ENCODE measurements around the gene SENP2. TPM values are rescaled to one million over a fixed set of nuclear protein-coding genes. Genes with fewer than 3 reads are reported as not detected.
"Not testable (repeated sequence)": the region's sequence is repeated elsewhere in the genome, so short reads cannot be mapped to it uniquely, and the experiment has no call there.

SENP2 gene
- total RNA-seq, 1 donor from 2014 or later: 31.5 TPM

DNA sequence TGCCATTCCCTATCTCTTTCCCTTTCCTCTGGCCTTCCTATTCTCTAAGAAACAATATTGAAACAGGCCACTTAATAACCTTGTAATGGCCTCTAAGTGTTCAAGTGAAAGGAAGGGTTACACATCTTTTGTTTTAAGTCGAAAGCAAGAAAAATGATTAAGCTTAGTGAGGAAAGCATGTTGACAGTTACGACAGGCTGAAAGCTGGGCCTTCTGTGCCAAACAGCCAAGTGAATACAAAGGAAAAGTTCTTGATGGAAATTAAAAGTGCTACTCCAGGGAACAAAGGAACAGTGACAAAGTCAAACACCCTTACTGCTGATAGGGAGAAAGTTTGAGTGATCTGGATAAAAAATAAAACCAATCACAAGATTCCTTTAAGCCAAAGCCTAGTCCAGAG, 54.2 kb downstream of the SENP2 start:
- no peak overlapping the region for H3K27ac Mint-ChIP-seq
- intact Hi-C loops (cut with micrococcal nuclease): no loop called here
- no peaks in the 10 kb centered on the region for H3K4me1 Mint-ChIP-seq (ENCODE audit: low read depth)
- no peak for DNase-seq (ENCODE audit: low spot score)
- H3K36me3 Mint-ChIP-seq (ENCODE audit: low read depth): no peaks in the 10 kb centered on the region
- no peak overlapping the region for H3K4me3 Mint-ChIP-seq (ENCODE audit: low read depth)
- no peaks in the 10 kb centered on the region for H3K9me3 Mint-ChIP-seq
- no peaks in the 10 kb centered on the region for H3K27me3 Mint-ChIP-seq (ENCODE audit: low read depth)

DNA sequence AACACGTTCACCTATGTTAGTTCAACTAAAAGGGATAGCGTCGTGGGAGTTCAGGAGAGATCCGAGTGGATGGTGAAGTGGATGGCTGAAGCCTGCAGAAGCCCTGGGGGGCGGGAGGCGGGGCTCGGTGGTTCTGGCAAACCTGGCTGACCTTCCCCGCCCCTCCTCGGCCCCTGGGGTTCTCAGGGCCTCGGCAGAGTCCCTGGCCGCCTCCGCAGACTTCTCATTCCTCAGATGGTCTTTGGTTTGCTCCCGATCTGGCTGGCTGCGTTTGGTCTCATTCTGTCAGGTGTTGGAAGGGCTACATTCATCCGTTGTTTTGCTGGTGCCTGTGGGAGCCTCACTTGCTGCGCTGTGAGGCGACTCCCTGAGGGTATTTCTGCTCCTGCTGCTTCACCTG, 59.1 kb downstream of the SENP2 start:
- DNase-seq (ENCODE audit: low spot score); H3K36me3 Mint-ChIP-seq (ENCODE audit: low read depth); H3K4me1 Mint-ChIP-seq (ENCODE audit: low read depth); H3K27me3 Mint-ChIP-seq (ENCODE audit: low read depth); intact Hi-C loops (cut with micrococcal nuclease); H3K4me3 Mint-ChIP-seq (ENCODE audit: low read depth); H3K27ac Mint-ChIP-seq; H3K9me3 Mint-ChIP-seq: not testable (repeated sequence)

DNA sequence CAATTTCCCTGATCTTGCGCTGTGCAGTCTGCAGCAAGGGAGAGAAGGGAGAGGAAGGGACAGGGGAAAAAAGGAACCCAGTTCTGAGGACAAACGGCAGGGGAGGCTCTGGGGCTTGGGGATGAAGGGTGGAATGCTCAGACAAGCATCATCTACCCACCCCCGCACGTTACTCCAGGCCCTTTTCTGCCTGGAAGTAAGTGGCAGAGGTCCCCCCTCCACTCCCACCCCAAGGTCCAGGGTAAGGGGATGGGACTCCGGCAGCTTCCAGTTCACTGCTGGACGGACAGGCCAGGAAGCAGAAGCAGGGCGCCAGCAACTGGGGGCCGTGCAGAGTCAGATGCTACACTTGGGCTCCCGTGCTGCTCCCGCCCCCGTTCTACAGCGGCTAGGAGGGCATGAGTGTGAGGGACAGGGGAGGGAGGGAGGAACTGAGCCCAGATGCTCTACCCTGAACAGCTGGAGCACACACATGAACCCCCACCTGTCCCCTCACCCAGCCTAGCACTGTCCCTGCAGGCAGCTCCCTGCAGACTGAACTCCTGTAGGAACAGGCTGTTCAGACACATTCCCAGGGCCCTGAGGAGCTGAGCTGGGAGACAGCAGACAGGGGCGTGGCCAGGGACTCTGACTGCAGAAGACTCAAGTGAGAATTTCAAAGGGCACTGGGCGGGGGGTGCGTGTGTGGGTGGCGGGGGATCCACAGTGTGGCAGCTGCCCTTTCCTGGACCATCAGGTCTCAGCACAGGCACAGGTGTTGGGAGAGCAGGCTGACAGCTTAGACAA, 59.7 kb downstream of the SENP2 start:
- Mint-ChIP-seq H3K4me1 (ENCODE audit: low read depth) (no peaks in the 10 kb centered on the region), H3K9me3 (no peaks in the 10 kb centered on the region), H3K36me3 (ENCODE audit: low read depth) (no peaks in the 10 kb centered on the region)

DNA sequence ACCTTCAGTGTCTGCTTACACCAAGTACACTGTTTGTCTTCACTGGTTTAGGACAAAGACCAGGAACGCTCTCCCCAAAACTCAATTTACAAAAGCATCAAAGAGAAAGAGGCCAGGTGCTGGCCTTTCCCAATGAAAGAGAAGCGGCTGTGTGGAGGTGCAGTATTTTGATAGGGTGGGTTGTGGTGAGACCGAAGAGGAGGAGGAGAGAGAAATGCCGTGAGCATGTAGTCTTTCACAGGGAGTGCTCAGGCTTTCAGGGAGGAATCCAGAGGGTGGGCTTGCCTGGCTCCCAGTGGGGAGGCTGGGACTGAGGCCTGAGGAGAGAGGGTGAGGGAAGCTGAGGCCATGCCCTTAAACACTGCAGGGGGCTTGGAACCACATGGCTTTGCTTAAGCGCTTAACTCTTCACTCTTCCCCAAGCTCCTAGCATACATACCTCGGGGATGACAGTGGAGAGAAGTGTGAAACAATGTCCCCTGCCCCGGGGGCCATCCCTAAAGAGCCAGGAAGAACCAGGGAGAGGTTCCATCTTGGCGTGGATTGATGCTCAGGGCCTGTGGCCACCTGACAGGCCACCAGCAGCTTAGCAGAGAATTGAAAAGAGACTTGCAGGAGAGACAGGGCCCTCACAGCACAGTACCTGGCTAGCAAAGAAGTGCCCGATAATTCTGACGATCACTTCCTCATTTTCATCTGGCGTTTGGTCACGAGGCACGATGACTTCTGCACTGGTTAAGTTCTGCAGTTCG, 60.5 kb downstream of the SENP2 start:
- H3K27ac Mint-ChIP-seq: no peak overlapping the region
- H3K4me1 Mint-ChIP-seq (ENCODE audit: low read depth): no peaks in the 10 kb centered on the region
- no peaks in the 10 kb centered on the region for H3K9me3 Mint-ChIP-seq
- no peak for DNase-seq (ENCODE audit: low spot score)
- H3K4me3 Mint-ChIP-seq (ENCODE audit: low read depth): no peak overlapping the region
- peaks cover 5% of the 10 kb centered on the region for H3K27me3 Mint-ChIP-seq (ENCODE audit: low read depth)
- intact Hi-C loops (cut with micrococcal nuclease): no loop called here
- H3K36me3 Mint-ChIP-seq (ENCODE audit: low read depth): no peaks in the 10 kb centered on the region

More for the DNA sequence above, 59.7 kb downstream of the SENP2 start:
- DNase-seq (ENCODE audit: low spot score): no peak
- intact Hi-C loops (cut with micrococcal nuclease): no loop called here
- Mint-ChIP-seq H3K4me3 (ENCODE audit: low read depth) (no peak overlapping the region), H3K27ac (no peak overlapping the region), H3K27me3 (ENCODE audit: low read depth) (peaks cover 5% of the 10 kb centered on the region)

DNA sequence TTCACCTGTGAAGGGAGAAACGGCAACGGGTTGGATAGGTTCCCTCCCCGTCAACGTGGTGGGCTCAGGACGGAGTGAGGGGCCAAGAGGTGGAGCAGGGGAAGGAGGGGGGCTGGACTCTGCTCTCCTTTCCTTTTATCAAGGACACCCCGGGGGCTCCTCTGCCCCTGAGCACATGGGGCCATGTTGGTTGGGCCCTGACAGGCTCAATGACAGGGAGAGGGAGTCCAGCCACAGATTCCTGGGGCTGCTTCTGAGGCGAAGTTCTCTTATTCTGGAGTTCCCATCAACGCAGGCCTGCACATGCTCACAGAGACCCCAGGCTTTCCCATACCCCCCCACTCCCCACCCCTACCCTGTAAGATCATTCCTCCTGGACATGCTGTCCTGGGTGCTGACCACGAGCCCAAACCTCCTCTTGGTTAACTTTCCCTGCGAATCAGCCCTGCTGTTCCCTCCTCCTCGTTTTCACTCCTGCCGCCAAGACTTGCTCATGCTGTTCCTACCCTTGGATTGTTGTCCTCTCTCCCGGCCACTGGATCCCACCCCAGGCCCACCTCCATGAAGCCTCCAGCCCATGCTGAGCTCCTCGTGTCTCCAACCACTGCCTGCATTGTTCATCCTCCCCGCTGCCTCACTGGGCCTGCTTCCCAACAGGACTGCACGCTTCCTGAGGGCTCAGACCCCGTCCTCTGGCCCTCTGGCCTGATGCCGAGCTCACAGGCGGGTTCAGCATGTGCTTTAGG, 61.2 kb downstream of the SENP2 start:
- no peaks in the 10 kb centered on the region for H3K4me1 Mint-ChIP-seq (ENCODE audit: low read depth)
- peaks cover 5% of the 10 kb centered on the region for H3K27me3 Mint-ChIP-seq (ENCODE audit: low read depth)
- no peak overlapping the region for H3K27ac Mint-ChIP-seq
- no peak for DNase-seq (ENCODE audit: low spot score)
- no peak overlapping the region for H3K4me3 Mint-ChIP-seq (ENCODE audit: low read depth)
- H3K36me3 Mint-ChIP-seq (ENCODE audit: low read depth): no peaks in the 10 kb centered on the region
- intact Hi-C loops (cut with micrococcal nuclease): no loop called here
- no peaks in the 10 kb centered on the region for H3K9me3 Mint-ChIP-seq

DNA sequence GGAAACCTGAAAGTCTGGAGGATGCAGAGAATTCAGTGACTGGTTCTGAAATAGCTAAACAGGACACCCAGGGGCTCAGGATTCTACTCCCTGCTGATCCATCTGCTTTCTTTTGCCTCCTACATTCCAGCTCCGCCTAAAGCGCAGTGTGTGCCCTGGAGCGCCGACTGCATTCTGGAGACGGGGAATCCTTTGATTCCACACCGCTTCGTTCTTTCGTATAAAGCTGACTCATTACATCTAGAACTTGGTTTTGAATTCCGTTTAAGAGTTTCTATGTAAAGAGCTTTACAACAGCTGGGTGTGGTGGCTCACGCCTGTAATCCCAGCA, 61.8 kb downstream of the SENP2 start:
- no peak for DNase-seq (ENCODE audit: low spot score)
- H3K4me1 Mint-ChIP-seq (ENCODE audit: low read depth): no peaks in the 10 kb centered on the region
- intact Hi-C loops (cut with micrococcal nuclease): no loop called here
- H3K27me3 Mint-ChIP-seq (ENCODE audit: low read depth): peaks cover 5% of the 10 kb centered on the region
- H3K36me3 Mint-ChIP-seq (ENCODE audit: low read depth): no peaks in the 10 kb centered on the region
- no peak overlapping the region for H3K4me3 Mint-ChIP-seq (ENCODE audit: low read depth)
- H3K27ac Mint-ChIP-seq: no peak overlapping the region
- H3K9me3 Mint-ChIP-seq: no peaks in the 10 kb centered on the region

DNA sequence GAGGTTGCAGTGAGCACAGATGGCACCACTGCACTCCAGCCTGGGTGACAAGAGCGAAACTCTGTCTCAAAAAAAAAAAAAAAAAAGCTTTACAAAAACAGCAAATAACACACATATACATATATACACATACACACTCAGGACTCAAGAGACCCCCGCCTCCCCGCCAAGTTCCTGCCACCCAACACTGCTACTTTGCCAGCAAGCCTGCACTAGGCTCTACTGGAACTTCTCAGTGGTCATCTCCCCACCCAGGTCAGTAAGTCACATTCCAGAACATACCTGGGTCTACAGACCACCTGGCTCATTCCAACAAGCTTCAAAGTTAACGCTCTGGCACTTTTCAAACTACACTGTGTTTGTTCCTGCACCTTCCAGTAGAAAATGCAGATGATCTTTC, 62.3 kb downstream of the SENP2 start:
- H3K27me3 Mint-ChIP-seq (ENCODE audit: low read depth): peaks cover 5% of the 10 kb centered on the region
- H3K36me3 Mint-ChIP-seq (ENCODE audit: low read depth): no peaks in the 10 kb centered on the region
- H3K4me3 Mint-ChIP-seq (ENCODE audit: low read depth): no peak overlapping the region
- H3K27ac Mint-ChIP-seq: no peak overlapping the region
- H3K9me3 Mint-ChIP-seq: no peaks in the 10 kb centered on the region
- DNase-seq (ENCODE audit: low spot score): no peak
- H3K4me1 Mint-ChIP-seq (ENCODE audit: low read depth): no peaks in the 10 kb centered on the region
- intact Hi-C loops (cut with micrococcal nuclease): no loop called here

DNA sequence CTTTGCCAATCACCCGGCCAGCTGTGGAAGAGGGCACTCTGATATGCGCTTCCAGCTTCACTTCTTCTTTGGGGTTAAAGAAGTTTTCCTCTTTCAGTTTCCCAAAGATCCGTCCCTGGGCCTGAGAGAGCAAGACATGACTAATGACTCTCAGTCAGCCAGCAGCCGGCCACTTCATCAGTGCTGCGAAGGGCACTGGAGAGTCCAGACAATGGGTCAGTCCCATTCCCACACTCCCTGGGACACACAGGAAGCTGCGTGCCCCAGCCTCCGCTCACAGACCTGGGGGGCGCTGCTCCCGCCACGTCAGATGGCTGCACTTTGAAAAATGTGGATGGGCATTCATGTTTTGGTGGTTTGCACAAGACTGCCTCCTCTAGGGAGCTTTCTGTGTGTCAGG, 63.3 kb downstream of the SENP2 start:
- no peak overlapping the region for H3K4me3 Mint-ChIP-seq (ENCODE audit: low read depth)
- DNase-seq (ENCODE audit: low spot score): no peak
- peaks cover 5% of the 10 kb centered on the region for H3K27me3 Mint-ChIP-seq (ENCODE audit: low read depth)
- H3K9me3 Mint-ChIP-seq: no peaks in the 10 kb centered on the region
- intact Hi-C loops (cut with micrococcal nuclease): no loop called here
- H3K4me1 Mint-ChIP-seq (ENCODE audit: low read depth): no peaks in the 10 kb centered on the region
- no peak overlapping the region for H3K27ac Mint-ChIP-seq
- no peaks in the 10 kb centered on the region for H3K36me3 Mint-ChIP-seq (ENCODE audit: low read depth)

DNA sequence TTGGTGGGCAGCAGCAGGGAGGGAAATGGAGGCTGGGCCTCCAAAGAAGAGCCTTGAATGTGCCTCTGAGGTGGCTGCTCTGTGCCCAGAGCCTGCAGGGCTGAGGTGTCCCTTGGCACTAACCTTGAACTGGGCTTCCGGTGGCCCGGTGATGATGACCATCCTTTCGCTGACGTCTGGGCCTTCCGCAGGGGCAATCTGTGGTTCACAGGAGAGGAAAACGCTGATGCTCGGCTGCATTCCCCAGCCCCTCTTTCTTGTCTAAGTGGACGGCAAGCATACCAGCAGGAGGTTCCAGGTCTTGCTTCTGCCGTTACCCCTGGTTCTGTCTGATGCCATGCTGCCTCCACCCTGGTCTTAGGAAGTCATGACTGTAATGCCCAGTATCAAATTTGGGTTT, 65.9 kb downstream of the SENP2 start:
- peaks cover under 1% of the 10 kb centered on the region for H3K27me3 Mint-ChIP-seq (ENCODE audit: low read depth)
- no peak overlapping the region for H3K4me3 Mint-ChIP-seq (ENCODE audit: low read depth)
- intact Hi-C loops (cut with micrococcal nuclease): no loop called here

DNA sequence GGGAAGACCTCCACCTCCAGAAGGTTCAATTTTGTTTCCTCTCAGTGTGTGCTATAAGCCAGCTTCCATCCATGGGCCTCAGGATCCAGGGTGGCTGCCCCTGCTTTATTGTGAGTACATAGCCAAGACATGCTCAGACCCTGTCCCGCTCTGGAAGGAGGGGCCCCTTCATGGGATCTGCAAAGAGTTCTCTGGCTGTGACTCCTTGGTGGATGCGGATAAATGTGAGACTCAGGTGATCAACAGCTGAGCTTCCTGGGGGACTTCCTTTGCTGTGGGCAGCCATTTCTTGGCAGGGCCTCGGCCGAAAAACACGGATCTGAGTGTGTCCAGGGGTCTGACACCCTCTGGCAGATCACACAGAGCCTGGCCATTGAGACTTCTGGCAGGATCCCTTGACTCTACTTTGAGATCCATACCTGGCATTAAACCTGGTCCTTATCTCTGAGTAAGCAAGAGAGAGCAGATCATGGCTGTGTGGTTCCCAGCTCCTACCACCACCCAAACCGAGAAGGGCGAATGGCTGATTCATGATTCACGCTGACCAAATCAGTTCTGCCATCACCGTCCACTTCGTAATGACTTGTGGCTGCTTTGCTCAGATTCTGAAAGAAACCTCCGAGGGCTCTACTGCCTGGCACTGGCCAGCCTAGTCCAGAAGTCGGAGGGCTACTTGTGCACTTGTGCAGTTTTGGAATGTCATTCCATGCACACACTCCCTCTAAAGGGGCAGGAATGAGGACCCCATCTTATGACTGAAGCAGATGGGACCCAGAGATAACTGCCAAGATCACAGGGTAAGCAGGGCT, 68.1 kb downstream of the SENP2 start:
- DNase-seq (ENCODE audit: low spot score): no peak
- Mint-ChIP-seq H3K27ac (no peak overlapping the region), H3K9me3 (no peaks in the 10 kb centered on the region), H3K36me3 (ENCODE audit: low read depth) (no peaks in the 10 kb centered on the region), H3K4me1 (ENCODE audit: low read depth) (no peaks in the 10 kb centered on the region), H3K4me3 (ENCODE audit: low read depth) (no peak overlapping the region), H3K27me3 (ENCODE audit: low read depth) (no peaks in the 10 kb centered on the region)
- intact Hi-C loops (cut with micrococcal nuclease): no loop called here

More for the DNA sequence above, 65.9 kb downstream of the SENP2 start:
- H3K36me3 Mint-ChIP-seq (ENCODE audit: low read depth): no peaks in the 10 kb centered on the region
- DNase-seq (ENCODE audit: low spot score): no peak
- no peaks in the 10 kb centered on the region for H3K9me3 Mint-ChIP-seq
- no peaks in the 10 kb centered on the region for H3K4me1 Mint-ChIP-seq (ENCODE audit: low read depth)
- H3K27ac Mint-ChIP-seq: no peak overlapping the region

DNA sequence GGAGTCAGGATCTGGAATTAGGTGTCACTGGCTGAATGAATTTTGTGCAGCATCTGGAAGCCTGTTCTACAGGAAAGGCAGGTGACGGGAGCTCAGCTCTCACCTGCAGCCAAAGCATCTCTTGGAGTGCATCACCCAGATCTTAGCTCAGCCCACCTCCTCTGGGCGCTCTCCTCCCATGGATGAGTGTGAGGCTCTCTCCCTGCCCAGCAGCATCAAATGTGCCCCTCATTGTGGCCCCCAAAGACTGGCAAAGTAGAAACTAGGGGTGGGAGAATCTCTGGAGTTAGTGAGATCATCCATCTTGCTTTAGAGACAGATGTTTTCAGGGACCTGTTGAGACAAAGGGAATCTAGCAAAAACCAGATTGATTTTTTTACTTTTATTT, 68.7 kb downstream of the SENP2 start:
- Mint-ChIP-seq H3K9me3 (no peaks in the 10 kb centered on the region), H3K4me3 (ENCODE audit: low read depth) (no peak overlapping the region), H3K27ac (no peak overlapping the region), H3K27me3 (ENCODE audit: low read depth) (no peaks in the 10 kb centered on the region), H3K4me1 (ENCODE audit: low read depth) (no peaks in the 10 kb centered on the region), H3K36me3 (ENCODE audit: low read depth) (no peaks in the 10 kb centered on the region)
- no peak for DNase-seq (ENCODE audit: low spot score)
- intact Hi-C loops (cut with micrococcal nuclease): no loop called here

DNA sequence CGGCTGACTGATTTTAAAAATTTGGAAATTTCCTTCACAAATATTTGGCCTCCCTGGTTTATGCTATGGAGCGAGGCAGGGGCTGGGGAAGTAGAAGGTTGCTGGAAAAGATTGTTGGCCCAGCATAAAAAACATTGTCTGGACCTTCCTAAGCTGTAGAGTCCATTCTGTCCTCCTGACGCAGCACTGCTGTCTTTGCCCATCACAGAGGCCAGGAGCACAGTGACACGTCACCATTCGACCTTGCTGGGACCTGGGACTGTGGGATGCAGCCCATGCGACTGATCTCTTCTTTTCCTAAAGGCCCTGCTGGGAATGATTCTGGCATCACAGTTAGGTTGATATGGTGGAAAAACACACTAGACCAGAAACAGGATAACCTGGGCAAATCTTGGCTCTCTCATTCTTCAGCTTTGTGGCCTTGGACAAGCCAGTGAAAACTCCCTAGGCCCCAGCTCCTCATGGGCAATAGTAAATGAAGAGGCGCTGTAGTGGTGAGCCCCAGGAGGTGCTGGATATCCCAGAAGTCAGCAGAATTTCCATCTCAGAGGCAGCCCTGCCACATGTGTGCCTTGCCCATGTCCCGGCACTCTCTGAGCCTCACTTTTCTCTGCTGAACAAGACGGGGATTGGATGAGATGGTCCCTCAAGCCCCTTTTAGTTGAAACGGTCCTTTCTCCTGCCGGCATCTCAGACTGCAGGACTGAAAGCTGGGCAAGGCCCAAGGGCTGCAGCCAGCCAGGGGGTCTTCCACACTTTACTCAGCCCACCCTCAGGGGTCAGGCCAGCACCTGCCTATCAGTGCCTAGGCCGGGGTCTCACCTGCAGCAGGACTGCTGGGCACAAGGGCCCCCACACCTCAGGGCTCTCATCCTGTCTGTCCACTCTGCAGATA, 69.6 kb downstream of the SENP2 start:
- Mint-ChIP-seq H3K36me3 (ENCODE audit: low read depth) (no peaks in the 10 kb centered on the region), H3K4me3 (ENCODE audit: low read depth) (no peak overlapping the region), H3K4me1 (ENCODE audit: low read depth) (peaks cover 2% of the 10 kb centered on the region), H3K9me3 (no peaks in the 10 kb centered on the region), H3K27me3 (ENCODE audit: low read depth) (no peaks in the 10 kb centered on the region), H3K27ac (no peak overlapping the region)
- intact Hi-C loops (cut with micrococcal nuclease): no loop called here
- no peak for DNase-seq (ENCODE audit: low spot score)

Data from activated T-helper 2 cell treated with anti-CD3 and anti-CD28 coated beads, Interferon-gamma antibody, Interleukin-2, Interleukin-4, amounts not matched to agents 10 μg/mL and 5 μg/mL and 100 μg/mL, durations not matched to agents 14 hours and 24 hours and 36 hours (primary cell).